ENCODE results near the gene KRT6A.
"Not testable (repeated sequence)": the region's sequence is repeated elsewhere in the genome, so short reads cannot be mapped to it uniquely, and the experiment has no call there.

KRT6A gene

GRCh38 chr12:52499806-52500560 is 6.9 kb upstream of the KRT6A start:
- no peak for DNase-seq

- DNase-seq = peak; percentile 25
Measured at GRCh38 chr12:52498946-52499345, 5.9 kb upstream of the KRT6A start.

- DNase-seq = no peak
Measured at GRCh38 chr12:52497975-52498374, 4.9 kb upstream of the KRT6A start.

GRCh38 chr12:52496590-52497071 is 3.6 kb upstream of the KRT6A start:
- DNase-seq = peak; percentile 27

GRCh38 chr12:52496054-52496453 is 3.0 kb upstream of the KRT6A start:
- DNase-seq = no peak

GRCh38 chr12:52495389-52495788 is 2.3 kb upstream of the KRT6A start:
- DNase-seq = peak; percentile 18

- DNase-seq = no peak
Measured at GRCh38 chr12:52494518-52494917, 1.5 kb upstream of the KRT6A start.

GRCh38 chr12:52494100-52494499 is 1.0 kb upstream of the KRT6A start:
- no peak for DNase-seq

GRCh38 chr12:52492405-52492804 is 652 bp downstream of the KRT6A start:
- not testable (repeated sequence) for DNase-seq

GRCh38 chr12:52491495-52491894 is 1.6 kb downstream of the KRT6A start:
- DNase-seq = not testable (repeated sequence)

GRCh38 chr12:52488736-52489135 is 4.3 kb downstream of the KRT6A start:
- DNase-seq = no peak

GRCh38 chr12:52487744-52488443 is 5.2 kb downstream of the KRT6A start:
- not testable (repeated sequence) for DNase-seq

GRCh38 chr12:52487211-52487610 is 5.8 kb downstream of the KRT6A start:
- no peak for DNase-seq

- DNase-seq = no peak
Measured at GRCh38 chr12:52486166-52487105, 6.6 kb downstream of the KRT6A start.

- DNase-seq = no peak
Measured at GRCh38 chr12:52480073-52480472, 13.0 kb downstream of the KRT6A start.

GRCh38 chr12:52477651-52478050 is 15.4 kb downstream of the KRT6A start:
- DNase-seq = no peak

GRCh38 chr12:52474212-52474611 is 18.8 kb downstream of the KRT6A start:
- no peak for DNase-seq

- no peak for DNase-seq
Measured at GRCh38 chr12:52473768-52474167, 19.3 kb downstream of the KRT6A start, which contains the start of gene KRT6C. Gene KRT6C, minus strand, starts transcription at chr12:52473805. Its CDS starts 68 bp downstream, at chr12:52473737.

GRCh38 chr12:52469853-52470252 is 23.2 kb downstream of the KRT6A start:
- DNase-seq = no peak

GRCh38 chr12:52464897-52465296 is 28.2 kb downstream of the KRT6A start:
- DNase-seq = no peak

GRCh38 chr12:52461693-52462092 is 31.4 kb downstream of the KRT6A start:
- DNase-seq = no peak

- DNase-seq = no peak
Measured at GRCh38 chr12:52458861-52459260, 34.2 kb downstream of the KRT6A start.

- no peak for DNase-seq
Measured at GRCh38 chr12:52455821-52456220, 37.2 kb downstream of the KRT6A start.
